Measurements from ENCODE around the gene C2CD3. TPM values are rescaled to one million over a fixed set of nuclear protein-coding genes. Genes with fewer than 3 reads are reported as not detected.
A peak's percentile ranks its signal among the peaks of the same experiment; 100 is the strongest.

The C2CD3 gene
- total RNA-seq, 1 experiment from 2014 or later: 22.0 TPM

GRCh38 chr11:74139151-74139918, 31.5 kb downstream of the C2CD3 start:
- Mint-ChIP-seq H3K4me3 (no peak overlapping the region), H3K27me3 (ENCODE audit: low read depth) (no peaks in the 10 kb centered on the region), H3K27ac (peak overlapping the region; percentile 50 to 91 (median 55)), H3K36me3 (ENCODE audit: insufficient read depth in 1 of 3, low read depth in 3 of 3) (peaks cover 0 to 21% (median 19%) of the 10 kb centered on the region in 3 experiments; a peak in 5 of 7 replicates), H3K4me1 (peaks cover 25 to 32% of the 10 kb centered on the region in 2 experiments), H3K9me3 (no peaks in the 10 kb centered on the region)
- Histone ChIP-seq H4K8ac (replicated peaks; ENCODE audit: insufficient read length, low read depth, low read length) (no peak overlapping the region), H2BK120ac (ENCODE audit: low read depth, low read length, poor library complexity, severe bottlenecking) (no peak overlapping the region), H3K23me2 (ENCODE audit: insufficient read length, low read depth, low read length, poor library complexity, severe bottlenecking) (no peaks in the 10 kb centered on the region), H2BK12ac (ENCODE audit: insufficient read length, low read depth, low read length) (peak overlapping the region; percentile 98), H2BK5ac (ENCODE audit: insufficient read length, low read length) (peak overlapping the region; percentile 88), H3K4ac (ENCODE audit: low read depth, low read length) (no peak overlapping the region), H3K4me1 (ENCODE audit: insufficient read depth, low read length) (peaks cover 3% of the 10 kb centered on the region; the same call in 1 of the 2 replicates), H2AFZ (ENCODE audit: low read length) (no peak overlapping the region), H3K9ac (ENCODE audit: extremely low read depth, insufficient read length, low read length) (no peak overlapping the region), H3K56ac (ENCODE audit: insufficient read length, low read depth, low read length) (no peak overlapping the region), H3K4me2 (ENCODE audit: insufficient read depth, insufficient read length, low read length) (no peak overlapping the region), H3K79me1 (ENCODE audit: insufficient read depth, low read depth, low read length, poor library complexity, severe bottlenecking) (no peaks in the 10 kb centered on the region), H3K79me2 (ENCODE audit: insufficient read depth, low read length) (no peaks in the 10 kb centered on the region), H3K23ac (ENCODE audit: insufficient read length, low read depth, low read length) (no peak overlapping the region), H4K91ac (ENCODE audit: insufficient read length, low read depth, low read length) (peak overlapping the region; percentile 82), H3K18ac (ENCODE audit: insufficient read length, low read depth, low read length) (peak overlapping the region; percentile 57), H3K27me3 (ENCODE audit: insufficient read depth, low read length) (no peaks in the 10 kb centered on the region), H3K9me3 (ENCODE audit: control insufficient read depth, low read depth, low read length) (no peaks in the 10 kb centered on the region), H3K14ac (ENCODE audit: insufficient read depth, low read length) (no peak overlapping the region; the same call in 1 of the 2 replicates), H3K27ac (ENCODE audit: insufficient read length, low read depth, low read length) (peak overlapping the region; percentile 95), H4K5ac (ENCODE audit: insufficient read length, low read depth, low read length) (peak overlapping the region; percentile 90), H2BK20ac (ENCODE audit: low read depth, low read length, poor library complexity, severe bottlenecking) (no peak overlapping the region), H2BK15ac (ENCODE audit: low read depth, low read length) (no peak overlapping the region; the same call in 1 of the 2 replicates), H4K20me1 (ENCODE audit: control insufficient read depth, insufficient read depth, insufficient read length) (no peaks in the 10 kb centered on the region), H2AK5ac (ENCODE audit: insufficient read length, low read length) (peak overlapping the region; percentile 100), H3T11ph (ENCODE audit: low read length) (no peak overlapping the region)
- no CpG with 5 or more reads among the region's 6 CpGs for WGBS (ENCODE audit: extremely low coverage, insufficient read length, low lambda C conversion rate)
- no peak for DNase-seq
- no peak for TF ChIP-seq CTCF (conservative IDR thresholded peaks at IDR 0.05)

Data from H9 (cell line).